HG03039 (cell line): ENCODE measurements around the gene MEIS1.

Experiments
- ATAC-seq: cut with Tn5 transposase; IDR thresholded peaks from one replicate; pipeline ENCODE4 v1.9.1; 2021; ENCODE audit warnings: mild to moderate bottlenecking, moderate library complexity; ENCODE audit not compliant: unreplicated experiment

Gene MEIS1

DNA sequence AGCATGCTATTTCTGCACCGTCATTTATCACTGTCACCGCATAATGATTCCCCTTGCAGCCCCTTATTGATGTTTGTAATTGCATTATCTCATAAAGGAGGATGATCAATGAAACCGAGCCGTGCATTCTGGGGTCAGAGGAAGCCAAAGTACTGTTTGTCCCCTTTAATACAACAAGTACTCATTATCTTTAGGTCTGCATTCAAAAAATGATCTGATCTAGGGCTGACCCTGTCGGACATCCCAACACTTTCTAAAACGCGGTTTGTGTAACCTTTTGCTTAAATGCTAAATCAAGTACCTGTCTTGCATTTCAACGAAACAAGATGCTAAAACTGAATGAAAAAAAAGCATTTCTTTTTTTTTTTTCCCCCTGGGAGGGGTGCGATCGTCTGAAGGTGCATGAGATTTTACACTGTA, 143.8 kb downstream of the MEIS1 start:
- ATAC-seq = no peak

DNA sequence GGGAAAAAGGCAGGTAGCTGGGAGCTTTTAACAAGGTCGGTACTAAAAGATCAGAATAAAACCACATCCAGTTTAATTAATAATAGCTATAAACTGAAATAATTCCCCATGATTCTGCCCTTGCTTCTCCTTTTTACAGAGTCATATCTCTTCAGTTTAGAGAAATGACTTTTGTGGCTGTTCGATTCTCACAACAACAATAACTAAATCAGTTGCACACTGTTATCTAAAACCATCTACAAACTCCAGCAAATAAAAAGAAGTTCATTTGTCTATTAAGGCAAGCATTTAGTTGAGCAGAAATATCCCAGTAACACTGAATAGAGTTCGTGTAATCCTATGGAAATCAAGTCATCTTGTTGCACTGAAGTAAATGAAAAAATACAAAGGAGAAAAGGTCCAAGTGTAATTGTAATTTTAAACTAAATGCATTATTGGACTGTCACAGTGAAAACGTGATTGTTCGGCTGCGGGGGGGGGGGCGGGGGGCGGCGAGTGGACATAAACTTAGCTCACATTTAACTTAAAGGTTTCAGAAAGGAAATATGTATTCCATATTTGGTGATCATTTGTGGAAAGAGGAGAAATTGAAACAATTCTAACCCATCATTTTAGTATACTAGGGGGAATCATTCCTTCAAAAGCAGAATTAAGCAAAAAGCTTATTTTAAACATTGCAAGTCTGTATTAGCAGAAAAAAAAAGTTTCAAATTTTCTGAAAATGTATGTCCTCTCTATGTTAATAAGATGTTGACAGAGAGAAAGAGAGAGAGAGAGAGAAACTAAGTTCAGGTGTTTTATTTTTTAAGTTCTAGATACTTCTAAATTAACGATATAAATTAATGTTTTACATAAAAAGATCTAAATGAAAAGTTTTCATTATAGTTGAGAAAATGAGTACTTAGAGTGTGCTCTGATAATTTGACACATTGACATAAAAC, 144.5 kb downstream of the MEIS1 start:
- no peak for ATAC-seq

GRCh38 chr2:66580166-66581049, 145.5 kb downstream of the MEIS1 start:
- ATAC-seq = no peak

DNA sequence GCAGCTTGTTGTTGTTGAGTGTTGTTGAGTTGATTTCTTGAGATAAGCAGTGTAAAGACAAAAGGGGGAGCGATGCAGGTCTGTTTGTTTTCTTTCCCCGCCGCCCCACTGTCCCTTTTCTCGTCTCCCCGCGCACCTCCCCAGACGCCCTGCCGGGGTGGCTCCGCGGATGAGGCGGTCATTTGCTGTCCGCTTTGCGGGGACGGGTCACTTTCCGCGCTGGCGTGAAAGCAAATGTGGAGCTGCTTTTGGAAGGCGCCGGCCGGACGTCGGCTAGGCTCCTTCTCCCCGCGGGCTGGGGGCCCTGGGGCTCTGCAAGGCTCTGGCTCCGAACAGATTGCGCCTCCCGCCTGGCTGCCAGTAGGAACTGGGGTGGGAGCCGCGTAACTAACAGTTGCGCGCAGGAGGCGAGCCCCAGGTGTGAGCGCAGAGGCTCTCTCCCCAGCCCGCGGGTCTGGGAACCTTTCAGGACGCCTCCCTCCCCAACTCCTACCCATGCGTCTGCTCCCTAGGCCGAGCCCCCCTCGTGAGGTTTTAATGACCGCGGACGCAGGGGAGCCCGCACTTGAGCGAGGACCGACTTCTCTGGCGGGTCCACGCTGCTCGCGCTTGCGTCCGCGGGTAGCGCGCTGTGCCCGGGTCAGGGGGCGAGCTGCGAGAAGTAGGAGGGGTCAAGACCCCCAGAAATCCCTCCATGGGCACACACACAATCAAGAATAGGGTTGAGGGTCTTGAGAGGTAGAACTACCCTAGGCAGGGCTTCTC, 146.6 kb downstream of the MEIS1 start:
- ATAC-seq = no peak

GRCh38 chr2:66582104-66582986, 147.4 kb downstream of the MEIS1 start:
- ATAC-seq = no peak

GRCh38 chr2:66582987-66583880, 148.3 kb downstream of the MEIS1 start:
- no peak for ATAC-seq

GRCh38 chr2:66583881-66584280, 149.0 kb downstream of the MEIS1 start:
- ATAC-seq = no peak

GRCh38 chr2:66585587-66585986, 150.7 kb downstream of the MEIS1 start:
- ATAC-seq = no peak

- ATAC-seq = no peak
Observed at GRCh38 chr2:66587216-66587615, 152.3 kb downstream of the MEIS1 start.

DNA sequence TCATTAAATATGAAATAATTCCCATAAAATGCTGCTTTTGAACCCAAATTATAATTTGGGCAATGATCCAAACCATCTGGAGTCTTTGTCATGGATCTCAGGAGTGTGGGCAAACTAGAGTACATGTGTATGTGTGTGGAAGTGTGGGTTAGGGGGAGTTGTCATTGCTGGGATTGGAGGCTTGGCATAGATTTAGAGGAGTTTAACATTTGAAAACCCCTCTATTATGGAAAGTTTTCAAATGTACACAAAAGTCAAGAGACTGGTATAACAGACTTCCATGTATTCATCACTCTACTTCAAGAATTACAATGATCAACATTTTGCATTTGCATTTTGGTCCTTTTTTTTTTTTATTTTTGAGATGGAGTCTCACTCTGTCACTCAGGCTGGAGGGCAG, 159.1 kb downstream of the MEIS1 start:
- no peak for ATAC-seq

- no peak for ATAC-seq
Observed at GRCh38 chr2:66595556-66595955, 160.6 kb downstream of the MEIS1 start.

DNA sequence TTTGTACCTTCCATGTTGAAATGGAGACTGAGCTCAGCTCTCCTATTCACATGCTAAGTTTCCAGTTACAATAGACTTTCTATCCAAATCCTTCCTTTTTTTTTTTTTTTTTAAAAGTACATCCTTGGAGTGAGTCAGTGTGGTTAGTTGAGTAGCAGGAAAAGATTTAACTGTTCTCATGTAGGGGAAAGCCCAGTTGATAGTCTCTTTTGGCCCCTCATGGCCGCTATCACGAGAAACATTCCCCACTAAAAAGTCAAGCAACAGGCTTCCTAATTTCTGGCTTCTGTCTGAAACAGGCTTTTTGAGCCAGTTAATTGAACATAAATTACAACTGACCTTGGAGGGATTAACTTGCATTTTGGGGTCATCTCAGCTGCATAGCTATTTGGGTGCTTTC, 161.3 kb downstream of the MEIS1 start:
- no peak for ATAC-seq

DNA sequence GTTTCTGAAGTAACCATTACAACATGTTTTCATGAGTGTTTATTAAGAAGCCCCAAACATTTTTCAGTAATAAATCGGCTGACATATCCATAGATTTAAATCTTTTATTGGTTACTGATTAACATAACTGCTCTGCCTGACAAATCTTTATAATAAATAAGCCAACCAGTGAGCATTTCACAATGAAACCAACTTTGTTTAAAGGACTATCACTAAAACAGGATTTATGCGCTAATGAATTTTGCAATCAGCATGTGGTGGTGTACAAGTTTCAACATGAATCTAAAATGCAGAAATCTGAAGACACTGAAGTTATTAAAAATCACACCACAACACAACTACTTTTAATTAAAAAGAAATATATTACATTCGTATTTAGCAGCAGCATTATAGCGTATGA, 166.7 kb downstream of the MEIS1 start:
- ATAC-seq = no peak

DNA sequence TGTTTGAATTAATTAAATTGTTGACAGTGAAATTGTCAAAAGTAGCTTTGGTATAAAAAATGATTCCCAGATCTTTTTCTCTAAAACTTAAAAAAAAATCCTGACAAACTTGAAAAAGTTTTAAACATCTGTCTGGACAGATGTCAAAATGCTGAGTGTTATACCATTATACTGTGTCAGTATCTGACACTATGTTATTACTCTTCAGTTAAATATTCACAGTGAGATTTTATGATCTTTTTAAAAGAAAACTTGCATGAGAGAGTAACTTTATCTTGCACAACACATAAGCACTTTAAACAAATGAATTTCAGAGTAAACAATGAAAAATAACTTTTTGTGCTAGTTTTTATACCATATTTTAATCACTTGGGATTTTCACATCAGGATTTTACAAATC, 167.4 kb downstream of the MEIS1 start:
- ATAC-seq = no peak

DNA sequence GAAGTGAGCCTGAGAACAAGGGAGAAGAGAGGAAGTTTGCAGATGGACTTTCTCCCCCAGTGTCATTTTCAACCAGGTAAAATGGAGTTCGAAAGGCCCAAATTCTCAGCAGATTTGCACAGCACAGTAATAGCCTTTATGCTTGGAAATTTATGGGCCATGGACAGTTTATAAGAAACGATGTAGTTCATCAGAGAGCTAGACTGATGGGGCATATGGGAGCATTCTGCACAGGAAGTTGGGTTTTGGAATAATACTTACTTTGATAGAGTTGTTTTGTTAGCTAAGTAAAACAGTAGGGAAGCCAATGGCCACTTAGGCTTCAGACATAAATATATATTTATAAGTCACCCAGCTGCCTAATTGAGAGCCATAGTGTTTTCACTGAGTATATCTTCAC, 169.4 kb downstream of the MEIS1 start:
- no peak for ATAC-seq

GRCh38 chr2:66604976-66605375, 170.1 kb downstream of the MEIS1 start:
- ATAC-seq = no peak

- no peak for ATAC-seq
Observed at GRCh38 chr2:66607152-66607551, 172.2 kb downstream of the MEIS1 start.
